ENCODE results near the gene GTF3C5.
"Not testable (repeated sequence)": the region's sequence is repeated elsewhere in the genome, so short reads cannot be mapped to it uniquely, and the experiment has no call there.

The GTF3C5 gene

GRCh38 chr9:132995879-132996278 is 34.9 kb upstream of the GTF3C5 start:
- DNase-seq (ENCODE audit: low spot score), result no peak

DNA sequence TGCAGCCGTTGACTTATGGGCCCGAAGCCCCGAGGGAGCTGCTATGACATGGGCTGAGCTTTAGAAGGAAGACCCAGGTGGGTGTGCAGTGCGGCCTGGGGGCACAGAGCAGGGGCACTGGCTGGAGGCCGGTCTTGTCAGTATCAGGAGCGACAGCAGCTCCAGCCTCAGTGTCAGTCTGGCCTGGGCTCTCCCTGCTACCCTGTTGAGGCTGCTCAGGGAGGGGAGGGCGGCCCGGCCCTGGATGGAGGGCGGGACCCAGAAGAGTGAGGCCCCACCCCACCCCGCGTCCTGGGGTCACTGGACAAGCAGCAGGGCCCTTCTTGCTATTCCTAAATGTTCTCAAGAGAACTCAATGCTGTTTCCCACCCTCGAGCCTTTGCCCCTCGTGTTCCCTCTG is 34.3 kb upstream of the GTF3C5 start:
- no peak for DNase-seq (ENCODE audit: low spot score)

GRCh38 chr9:132997591-132997990 is 33.2 kb upstream of the GTF3C5 start:
- no peak for DNase-seq (ENCODE audit: low spot score)

GRCh38 chr9:132998221-132998620 is 32.6 kb upstream of the GTF3C5 start:
- DNase-seq (ENCODE audit: low spot score), result not testable (repeated sequence)

- DNase-seq (ENCODE audit: low spot score), result no peak
These were observed 31.8 kb upstream of the GTF3C5 start for GRCh38 chr9:132998831-132999635.

DNA sequence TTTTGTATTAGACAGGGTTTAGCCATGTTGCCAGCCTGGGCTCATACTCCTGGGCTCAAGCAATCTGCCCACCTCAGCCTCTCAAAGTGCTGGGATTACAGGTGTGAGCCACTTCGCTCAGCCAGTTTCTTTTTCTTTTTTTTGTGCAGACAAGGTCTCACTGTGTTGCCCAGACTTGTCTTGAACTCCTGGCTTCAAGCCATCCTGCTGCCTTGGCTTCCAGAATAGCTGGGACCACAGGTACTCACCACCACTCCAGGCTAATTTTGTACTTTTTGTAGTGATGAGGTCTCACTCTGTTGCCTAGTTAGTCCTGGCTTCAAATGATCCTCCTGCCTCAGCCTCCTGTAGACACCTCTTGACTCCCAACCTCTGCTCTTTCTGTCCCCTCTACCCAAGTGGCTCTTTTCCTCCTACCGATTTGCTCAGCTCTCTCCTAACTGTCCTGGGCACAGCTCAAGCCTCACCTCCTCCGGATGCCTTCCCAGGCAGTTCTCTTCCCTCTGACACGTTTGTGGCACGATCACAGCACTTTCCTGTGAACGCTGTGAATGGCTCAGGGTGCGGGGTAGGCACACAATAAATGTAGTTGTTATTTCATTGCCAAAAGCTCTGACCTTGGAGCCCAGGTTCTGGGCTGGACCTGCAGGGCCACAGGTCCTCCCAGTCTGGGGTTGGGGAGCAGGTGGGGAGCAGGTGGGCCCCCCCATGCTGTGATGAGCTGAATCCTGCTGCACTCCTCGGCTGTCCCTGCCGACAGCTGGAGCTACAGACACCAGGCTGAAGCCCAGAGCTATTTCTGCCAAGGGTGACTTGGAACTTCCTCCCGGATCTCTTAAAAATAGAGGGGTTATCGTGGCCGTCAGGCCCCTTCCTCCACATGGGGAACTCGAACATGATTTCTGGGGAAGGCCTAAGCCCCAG is 28.4 kb upstream of the GTF3C5 start:
- no peak for DNase-seq (ENCODE audit: low spot score)

DNA sequence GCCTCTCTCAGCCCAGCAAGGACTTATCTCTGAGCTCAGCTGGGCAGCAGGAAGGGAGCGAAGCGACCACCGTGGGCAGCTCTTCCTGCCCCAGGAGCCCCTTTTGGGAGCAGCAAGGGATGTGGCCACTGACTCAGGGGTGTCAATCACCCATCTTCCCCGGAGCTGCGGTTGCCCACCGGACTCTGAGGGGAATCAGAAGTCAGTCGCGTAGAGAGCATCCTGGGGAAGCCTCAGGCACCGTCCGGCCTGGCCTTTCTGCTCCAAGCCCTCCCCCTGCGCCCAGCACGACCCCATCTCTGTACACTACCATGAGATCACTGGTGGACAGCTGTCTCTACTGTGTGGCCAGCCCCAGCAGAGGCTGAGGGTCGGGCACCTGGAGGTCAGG is 27.7 kb upstream of the GTF3C5 start:
- DNase-seq (ENCODE audit: low spot score), result no peak

DNA sequence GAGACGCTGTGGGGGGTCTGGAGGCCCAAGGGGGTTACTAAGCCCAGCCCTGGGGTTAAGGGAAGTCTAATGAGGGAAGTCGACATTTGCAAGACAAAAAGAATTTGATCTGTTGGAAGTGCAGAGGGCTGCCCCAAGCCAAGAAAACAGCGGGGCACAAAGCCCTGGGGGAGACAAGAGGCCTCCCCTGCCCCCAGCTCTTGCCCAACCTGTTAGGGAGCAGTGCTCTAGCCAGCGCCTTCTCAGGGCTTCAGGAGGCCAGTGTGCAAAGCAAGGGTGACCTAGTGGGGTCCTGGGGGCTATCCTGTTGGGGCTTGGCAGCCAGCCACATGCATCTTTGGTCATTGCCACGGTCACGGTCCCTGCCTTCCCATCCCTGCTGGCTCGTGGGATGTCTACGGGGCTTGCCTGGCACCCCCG is 27.1 kb upstream of the GTF3C5 start:
- DNase-seq (ENCODE audit: low spot score), result no peak

GRCh38 chr9:133004091-133004998 is 26.5 kb upstream of the GTF3C5 start:
- DNase-seq (ENCODE audit: low spot score), result no peak

GRCh38 chr9:133004999-133005760 is 25.6 kb upstream of the GTF3C5 start:
- DNase-seq (ENCODE audit: low spot score), result no peak

DNA sequence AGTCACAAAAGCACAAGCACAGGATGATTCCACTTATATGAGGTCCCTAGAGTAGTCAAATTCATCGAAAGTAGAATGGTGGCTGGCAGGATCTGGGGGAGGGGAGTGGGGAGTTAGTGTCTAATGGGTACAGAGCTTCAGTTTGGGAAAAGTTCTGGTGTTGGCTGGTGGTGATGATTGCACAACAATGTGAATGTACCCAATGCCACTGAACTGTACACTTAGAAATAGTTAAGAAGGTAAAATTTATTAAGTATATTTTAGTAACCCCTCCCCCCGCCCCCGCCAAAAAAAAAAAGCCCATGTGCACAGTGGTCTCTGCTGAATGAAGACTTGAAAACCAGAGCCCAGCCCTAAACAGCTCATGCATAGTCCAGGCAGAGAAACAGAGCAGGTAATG is 24.8 kb upstream of the GTF3C5 start:
- no peak for DNase-seq (ENCODE audit: low spot score)

GRCh38 chr9:133006731-133007352 is 24.0 kb upstream of the GTF3C5 start:
- DNase-seq (ENCODE audit: low spot score), result no peak

DNA sequence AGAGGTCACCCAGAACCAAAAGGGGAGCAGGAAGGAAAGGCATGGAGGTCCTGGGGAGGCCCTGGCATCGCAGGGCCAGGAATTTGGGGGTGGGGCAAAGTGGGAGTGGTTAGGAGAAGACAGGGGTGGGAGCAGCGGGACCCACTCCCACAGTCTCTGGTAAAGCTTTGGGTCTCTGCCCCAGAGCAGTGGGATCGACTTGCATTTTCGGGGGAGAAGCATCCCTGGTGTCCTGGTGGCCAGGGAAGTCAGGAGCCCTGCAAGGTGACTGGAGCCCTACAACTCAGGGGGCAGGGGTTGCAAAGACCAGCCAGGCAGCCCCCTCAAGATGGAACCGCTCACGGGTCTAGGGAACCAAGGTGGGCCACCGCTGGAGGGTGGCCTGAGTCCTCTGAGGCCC is 22.4 kb upstream of the GTF3C5 start:
- DNase-seq (ENCODE audit: low spot score), result no peak

GRCh38 chr9:133008824-133009223 is 22.0 kb upstream of the GTF3C5 start:
- DNase-seq (ENCODE audit: low spot score), result no peak

GRCh38 chr9:133009906-133010582 is 20.8 kb upstream of the GTF3C5 start:
- DNase-seq (ENCODE audit: low spot score), result no peak

DNA sequence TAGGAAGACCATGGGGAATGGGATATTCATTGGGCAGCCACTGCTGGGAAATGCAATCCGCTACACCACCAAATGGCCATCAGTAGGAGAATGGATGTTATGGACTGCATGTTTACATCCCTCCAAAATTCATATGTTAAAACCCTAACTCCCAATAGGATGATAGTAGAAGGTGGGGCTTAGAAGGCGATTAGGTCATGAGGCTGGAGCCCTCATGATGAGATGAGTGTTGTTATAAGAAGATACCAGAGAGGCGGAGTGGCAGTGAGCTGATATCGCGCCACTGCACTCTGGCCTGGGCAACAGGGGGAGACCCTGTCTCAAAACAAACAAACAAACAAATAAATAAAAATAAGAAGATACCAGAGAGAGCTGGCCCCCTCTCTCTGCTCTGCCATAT is 16.1 kb upstream of the GTF3C5 start:
- DNase-seq (ENCODE audit: low spot score), result no peak

DNA sequence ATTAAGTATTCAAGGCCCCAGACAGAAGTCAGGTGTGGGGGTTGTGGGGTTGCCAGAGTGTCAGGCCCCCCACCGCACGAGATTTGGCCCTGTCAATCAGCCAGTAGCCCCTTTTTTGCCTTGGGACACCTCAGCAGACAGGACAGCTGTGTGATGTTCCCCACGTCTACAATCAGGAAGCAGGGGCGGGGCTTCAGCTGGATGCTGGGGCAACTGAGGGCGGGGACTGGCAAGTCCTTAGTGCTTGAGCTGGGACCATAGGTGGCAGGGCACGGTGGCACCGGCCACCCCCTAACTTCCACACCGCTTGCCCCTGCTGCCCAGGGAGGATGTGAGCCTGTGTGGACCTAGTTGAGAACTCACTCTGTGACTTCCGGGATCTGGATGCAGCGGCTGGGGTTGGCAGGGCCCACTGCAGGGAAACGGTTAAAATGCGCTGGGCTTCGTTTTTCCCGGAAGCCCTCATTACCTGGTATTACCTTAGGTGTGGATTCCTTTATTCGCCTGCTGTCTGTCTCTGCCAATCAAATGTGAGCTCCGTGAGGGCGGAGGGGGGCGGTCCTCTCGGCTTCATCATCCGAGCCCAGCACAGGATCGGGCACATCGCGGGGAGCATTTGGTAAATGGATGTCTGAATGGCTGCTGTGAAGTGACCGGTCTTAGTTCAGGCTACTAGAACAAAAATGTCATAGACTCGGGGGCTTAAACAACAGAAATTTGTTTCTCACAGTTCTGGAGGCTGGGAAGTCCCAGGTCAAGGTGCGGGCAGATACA is 7.5 kb upstream of the GTF3C5 start:
- no peak for DNase-seq (ENCODE audit: low spot score)

- no peak for DNase-seq (ENCODE audit: low spot score)
These were observed 4.4 kb upstream of the GTF3C5 start for GRCh38 chr9:133026426-133026825.

- DNase-seq (ENCODE audit: low spot score), result no peak
These were observed 3.7 kb upstream of the GTF3C5 start for GRCh38 chr9:133027134-133027533.

All from left forelimb (tissue), 1 donor.